B cell (primary cell): ENCODE results near the gene RINL. TPM values are rescaled to one million over a fixed set of nuclear protein-coding genes. Genes with fewer than 3 reads are reported as not detected.

ENCODE experiments used
- ATAC-seq: fragments of 200-7000 bp; cut with Tn5 transposase; one replicate; pipeline ENCODE4 v1.10.0; 2021; ENCODE audit warnings: low read depth, mild to moderate bottlenecking, moderate number of reproducible peaks, moderate library complexity
- CTCF ChIA-PET: fragments of 350-600 bp; sonication (Branson Sonifier 250); formaldehyde crosslinking; loops from one replicate; lab custom pipeline; 2021; ENCODE audit warnings: antibody characterized with exemption, inconsistent platforms; lab: Charles Lee
- POLR2A ChIA-PET: fragments of 350-600 bp; sonication (Branson Sonifier 250); formaldehyde crosslinking; loops from one replicate; lab custom pipeline; 2021; ENCODE audit warnings: antibody characterized with exemption; lab: Charles Lee
- DNase-seq: peaks from one replicate; pipeline ENCODE4 v3.0.0; 2013
- H2AFZ ChIP-seq: 2 replicates; pipeline ENCODE4 v1.6.1; 2012; ENCODE audit warnings: mild to moderate bottlenecking, low read depth, low read length; ENCODE audit not compliant: insufficient read depth, poor library complexity, severe bottlenecking
- H3K27ac ChIP-seq, 2 donors: 1 replicate in 1 of 2; 2 replicates in 1 of 2; pipeline ENCODE4 v1.5.1; 2012 to 2013; ENCODE audit warnings: low read length in 2 of 2, mild to moderate bottlenecking in 2 of 2, moderate library complexity in 1 of 2
- H3K27me3 ChIP-seq, 4 experiments: fragments of 200-600 bp in 1 of 4; sonication (generic) in 1 of 4; replicated peaks in 1 of 4; 1 replicate in 2 of 4; 2 replicates in 2 of 4; pipeline versions ENCODE4 v1.6.1 to v1.7.0; 2013 to 2016; ENCODE audit warnings: low read length in 3 of 4, mild to moderate bottlenecking in 2 of 4, mixed read lengths in 1 of 4, moderate library complexity in 1 of 4; ENCODE audit not compliant: insufficient read depth in 4 of 4, control insufficient read depth in 3 of 4; ENCODE audit errors: control extremely low read depth in 1 of 4
- H3K36me3 ChIP-seq, 2 experiments: replicated peaks in 1 of 2; 1 replicate in 1 of 2; 2 replicates in 1 of 2; pipeline versions ENCODE4 v1.6.1 to v1.7.1; 2013; ENCODE audit warnings: low read length in 1 of 2; ENCODE audit not compliant: insufficient read depth in 2 of 2, control insufficient read depth in 1 of 2; ENCODE audit errors: control extremely low read depth in 1 of 2, extremely low read depth in 1 of 2
- H3K4me1 ChIP-seq, 2 donors: fragments of 200-600 bp in 1 of 2; sonication (generic) in 1 of 2; 1 replicate in 1 of 2; 2 replicates in 1 of 2; pipeline versions ENCODE4 v1.5.1 to v1.6.1; 2013 to 2017; ENCODE audit warnings: low read length in 2 of 2; ENCODE audit not compliant: control insufficient read depth in 2 of 2, insufficient read depth in 2 of 2
- H3K4me2 ChIP-seq: replicated peaks from 2 replicates; pipeline ENCODE3; 2012; ENCODE audit warnings: mild to moderate bottlenecking, low read depth, low read length; ENCODE audit not compliant: poor library complexity, severe bottlenecking
- H3K4me3 ChIP-seq, 5 experiments: fragments of 200-600 bp in 1 of 5; sonication (generic) in 1 of 5; 1 replicate in 3 of 5; 2 replicates in 2 of 5; pipeline versions ENCODE4 v1.5.1 to v1.7.0; 2011 to 2016; ENCODE audit warnings: low read length in 4 of 5, mild to moderate bottlenecking in 4 of 5, low read depth in 2 of 5, control low read depth in 1 of 5, moderate library complexity in 1 of 5; ENCODE audit not compliant: insufficient read depth in 1 of 5; ENCODE audit errors: control extremely low read depth in 1 of 5, extremely low read depth in 1 of 5
- H3K79me2 ChIP-seq: fragments of 200-600 bp; sonication (generic); one replicate; pipeline ENCODE4 v1.6.0; 2016; ENCODE audit warnings: low read length; ENCODE audit not compliant: control insufficient read depth, insufficient read depth
- H3K9ac ChIP-seq: fragments of 200-600 bp; sonication (generic); 2 replicates; pipeline ENCODE4 v1.6.1; 2017; ENCODE audit warnings: mild to moderate bottlenecking, low read length, moderate library complexity
- H3K9me3 ChIP-seq, 3 donors: one replicate each; pipeline versions ENCODE4 v1.6.1 to v1.7.1; 2013; ENCODE audit warnings: low read length in 2 of 3; ENCODE audit not compliant: control insufficient read depth in 2 of 3, insufficient read depth in 1 of 3; ENCODE audit errors: control extremely low read depth in 1 of 3
- H4K20me1 ChIP-seq: 2 replicates; pipeline ENCODE4 v1.6.0; 2012; ENCODE audit warnings: mild to moderate bottlenecking, low read length; ENCODE audit not compliant: insufficient read depth, control insufficient read depth, poor library complexity, severe bottlenecking
- H3K27ac Mint-ChIP-seq: one replicate; pipeline ENCODE4 v1.8.0; 2021; ENCODE audit warnings: mixed read lengths
- H3K27me3 Mint-ChIP-seq: one replicate; pipeline ENCODE4 v1.8.0; 2021; ENCODE audit warnings: mixed read lengths
- H3K4me1 Mint-ChIP-seq: one replicate; pipeline ENCODE4 v1.8.0; 2021; ENCODE audit warnings: mixed read lengths
- H3K4me3 Mint-ChIP-seq: one replicate; pipeline ENCODE4 v1.8.0; 2021; ENCODE audit warnings: mixed read lengths
- H3K9me3 Mint-ChIP-seq: one replicate; pipeline ENCODE4 v1.8.0; 2022; ENCODE audit warnings: mixed read lengths; ENCODE audit not compliant: insufficient read depth
- EZH2 ChIP-seq: IDR thresholded peaks from 2 replicates; pipeline ENCODE4 v1.6.1; 2012; ENCODE audit warnings: borderline replicate concordance, low read depth, mild to moderate bottlenecking, moderate library complexity, low read length; ENCODE audit not compliant: insufficient read depth, poor library complexity, severe bottlenecking
- WGBS: methylation state at CpG from one replicate; pipeline ENCODE4 v1.1.5; 2013; ENCODE audit warnings: missing lambda C conversion rate; ENCODE audit not compliant: insufficient coverage; 5-methylcytosine and 5-hydroxymethylcytosine counted together
- intact Hi-C: fragments of 100-400 bp; cut with micrococcal nuclease; formaldehyde crosslinking; loops from one replicate; pipeline ENCODE4 v1.10.0; 2022
- polyA plus RNA-seq: library from polyadenylated mRNA; depleted of rRNA; stranded (reverse); fragments of >200 nt; gene quantifications from 2 replicates; pipeline ENCODE4 v1.2.3, GENCODE V29; 2012
- total RNA-seq, 2 donors: library from RNA; stranded (reverse); fragments of 120-200 nt in 1 of 2; gene quantifications; 1 replicate in 1 of 2; 2 replicates in 1 of 2; pipeline versions ENCODE4 v1.2.3 to v1.2.4, GENCODE V29; 2013 to 2022
- TF ChIP-seq, protein P1 (sequence below): fragments of 200-600 bp; IDR thresholded peaks from one replicate; pipeline ENCODE4 v1.8.0; 2022; ENCODE audit warnings: antibody characterized with exemption, mild to moderate bottlenecking

RINL gene
- total and polyA plus RNA-seq, 2 donors (not counting 1 experiment from before 2014, with no cell fraction given): 67.0 to 113 TPM

DNA sequence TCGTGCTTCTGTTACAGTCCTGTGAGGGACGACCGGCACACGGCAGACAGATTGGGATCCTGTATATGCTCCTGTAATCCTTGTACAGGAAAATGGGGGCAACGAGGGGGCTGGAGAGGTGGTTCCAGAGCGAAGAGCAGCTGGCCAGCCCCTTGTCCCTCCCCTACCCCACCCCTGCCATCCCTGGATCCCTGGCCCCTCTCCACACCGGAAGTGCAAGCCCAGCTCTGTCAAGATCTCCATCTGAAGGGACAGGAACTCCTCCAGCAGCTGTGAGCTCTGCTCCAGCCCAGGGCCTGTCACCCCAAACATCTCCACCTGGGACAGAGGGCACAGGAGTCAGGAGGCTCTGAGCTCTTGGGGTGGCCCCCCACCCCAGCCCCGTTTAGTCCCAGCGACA lies 39.4 kb upstream of the RINL start:
- DNase-seq (no peak), ATAC-seq (no peak)
- WGBS: 95% methylated on average over 7 of the region's 9 CpGs
- no peaks in the 10 kb centered on the region for H3K9me3 Mint-ChIP-seq
- no peaks in the 10 kb centered on the region for H3K79me2 ChIP-seq
- no peak overlapping the region for H3K27ac ChIP-seq
- H3K4me1 ChIP-seq: no peaks in the 10 kb centered on the region
- H3K9me3 ChIP-seq: no peaks in the 10 kb centered on the region
- ChIA-PET CTCF (interaction anchor here (0.6 kb wide), 1 partner anchor 25 kb away, joined by 3 read pairs; no protein-coding TSS in a partner anchor), POLR2A (no interaction called here)
- no peaks in the 10 kb centered on the region for H4K20me1 ChIP-seq
- no peaks in the 10 kb centered on the region for H3K27me3 ChIP-seq
- H2AFZ ChIP-seq: no peak overlapping the region
- no peaks in the 10 kb centered on the region for H3K4me1 Mint-ChIP-seq
- TF ChIP-seq, protein P1, sequence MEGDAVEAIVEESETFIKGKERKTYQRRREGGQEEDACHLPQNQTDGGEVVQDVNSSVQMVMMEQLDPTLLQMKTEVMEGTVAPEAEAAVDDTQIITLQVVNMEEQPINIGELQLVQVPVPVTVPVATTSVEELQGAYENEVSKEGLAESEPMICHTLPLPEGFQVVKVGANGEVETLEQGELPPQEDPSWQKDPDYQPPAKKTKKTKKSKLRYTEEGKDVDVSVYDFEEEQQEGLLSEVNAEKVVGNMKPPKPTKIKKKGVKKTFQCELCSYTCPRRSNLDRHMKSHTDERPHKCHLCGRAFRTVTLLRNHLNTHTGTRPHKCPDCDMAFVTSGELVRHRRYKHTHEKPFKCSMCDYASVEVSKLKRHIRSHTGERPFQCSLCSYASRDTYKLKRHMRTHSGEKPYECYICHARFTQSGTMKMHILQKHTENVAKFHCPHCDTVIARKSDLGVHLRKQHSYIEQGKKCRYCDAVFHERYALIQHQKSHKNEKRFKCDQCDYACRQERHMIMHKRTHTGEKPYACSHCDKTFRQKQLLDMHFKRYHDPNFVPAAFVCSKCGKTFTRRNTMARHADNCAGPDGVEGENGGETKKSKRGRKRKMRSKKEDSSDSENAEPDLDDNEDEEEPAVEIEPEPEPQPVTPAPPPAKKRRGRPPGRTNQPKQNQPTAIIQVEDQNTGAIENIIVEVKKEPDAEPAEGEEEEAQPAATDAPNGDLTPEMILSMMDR: no peak
- TF ChIP-seq EZH2: no peak
- H3K27me3 Mint-ChIP-seq: no peaks in the 10 kb centered on the region
- no peak overlapping the region for H3K27ac Mint-ChIP-seq
- H3K4me3 Mint-ChIP-seq: no peak overlapping the region
- H3K4me2 ChIP-seq: no peak overlapping the region
- H3K4me3 ChIP-seq: no peak overlapping the region
- intact Hi-C loops: no loop called here
- no peak overlapping the region for H3K9ac ChIP-seq
- H3K36me3 ChIP-seq: peaks cover 1 to 5% of the 10 kb centered on the region in 2 experiments

GRCh38 chr19:38915329-38916321 lies 37.5 kb upstream of the RINL start:
- no peak for DNase-seq
- H3K9ac ChIP-seq: no peak overlapping the region

More at GRCh38 chr19:38915329-38916321, 37.5 kb upstream of the RINL start:
- Histone ChIP-seq H2AFZ (no peak overlapping the region), H3K27me3 (peaks cover 0 to 2% (median 0%) of the 10 kb centered on the region in 4 experiments), H3K4me1 (no peaks in the 10 kb centered on the region), H3K9me3 (no peaks in the 10 kb centered on the region), H3K4me3 (no peak overlapping the region), H4K20me1 (no peaks in the 10 kb centered on the region), H3K36me3 (peaks cover 0 to 5% of the 10 kb centered on the region in 2 experiments), H3K79me2 (no peaks in the 10 kb centered on the region), H3K4me2 (no peak overlapping the region), H3K27ac (no peak overlapping the region)
- CTCF ChIA-PET: no interaction called here
- POLR2A ChIA-PET: no interaction called here
- no peak overlapping the region for H3K27ac Mint-ChIP-seq
- H3K9me3 Mint-ChIP-seq: no peaks in the 10 kb centered on the region
- no peaks in the 10 kb centered on the region for H3K4me1 Mint-ChIP-seq
- H3K4me3 Mint-ChIP-seq: no peak overlapping the region
- intact Hi-C loops: no loop called here
- H3K27me3 Mint-ChIP-seq: no peaks in the 10 kb centered on the region
- 96% methylated on average over 43 of the region's 44 CpGs for WGBS
- no peak for TF ChIP-seq EZH2
- TF ChIP-seq, protein P1: no peak
- ATAC-seq: no peak
